Urinary bladder (tissue), 4 donors: Measurements from ENCODE around the gene SIK3. TPM values are rescaled to one million over a fixed set of nuclear protein-coding genes. Genes with fewer than 3 reads are reported as not detected.
"Not testable (repeated sequence)": the region's sequence is repeated elsewhere in the genome, so short reads cannot be mapped to it uniquely, and the experiment has no call there.

Source experiments
- DNase-seq: peaks from one replicate; pipeline ENCODE4 v3.0.0-alpha.2; 2015; ENCODE audit errors: extremely low spot score
- H3K27ac ChIP-seq: one replicate; pipeline ENCODE4 v1.5.1; 2013; ENCODE audit warnings: low read depth, mild to moderate bottlenecking, moderate library complexity
- H3K36me3 ChIP-seq: one replicate; pipeline ENCODE4 v1.6.1; 2013; ENCODE audit warnings: mild to moderate bottlenecking, moderate library complexity; ENCODE audit not compliant: insufficient read depth
- H3K4me1 ChIP-seq: one replicate; pipeline ENCODE4 v1.6.1; 2013; ENCODE audit warnings: mild to moderate bottlenecking, moderate library complexity; ENCODE audit not compliant: insufficient read depth
- H3K4me3 ChIP-seq: one replicate; pipeline ENCODE4 v1.5.1; 2013; ENCODE audit warnings: low read depth, low read length
- WGBS: extraction: QIAGEN DNeasy Blood & Tissue Kit; methylation state at CpG from one replicate; pipeline ENCODE4 v1.1.7; 2013; 5-methylcytosine and 5-hydroxymethylcytosine counted together
- polyA plus RNA-seq: library from polyadenylated mRNA; stranded (reverse); fragments of 200-250 nt; gene quantifications from one replicate; pipeline ENCODE4 v1.2.3, GENCODE V29; 2013
- total RNA-seq: library from RNA; depleted of rRNA; stranded (reverse); fragments of >200 nt; gene quantifications from one replicate; pipeline ENCODE4 v1.2.3, GENCODE V29; 2014
- donor health status: healthy with polysubstance abuse.
- donor health status: healthy.

SIK3 gene
- total and polyA plus RNA-seq, 2 donors = 17.2 to 24.0 TPM

DNA sequence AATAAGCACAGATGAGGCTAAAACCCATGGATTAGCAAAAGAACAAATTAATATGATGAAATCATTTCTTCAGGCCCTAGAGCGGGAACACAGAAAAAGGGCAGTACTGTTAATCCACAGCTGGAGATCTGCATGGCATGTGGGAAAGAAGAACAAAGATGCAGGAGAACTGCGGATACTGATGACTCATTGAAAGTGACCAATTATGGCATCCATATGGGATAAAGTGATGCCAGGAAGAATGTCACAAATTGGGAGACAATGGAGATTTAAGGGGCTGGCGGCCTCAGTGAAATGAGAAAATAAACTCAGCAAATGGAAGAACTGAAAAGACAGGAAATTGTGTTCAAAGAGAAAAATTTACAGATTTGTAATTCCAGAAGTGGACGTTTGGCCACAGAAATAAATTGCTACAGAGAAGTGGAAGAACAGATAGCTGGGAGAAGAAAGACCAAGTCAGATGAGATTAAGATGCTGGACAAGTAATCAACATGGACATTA, 39.4 kb downstream of the SIK3 start:
- whole genome bisulfite sequencing = 58% methylated on average over 4 of the region's 4 CpGs
- no peak overlapping the region for H3K4me3 ChIP-seq
- H3K4me1 ChIP-seq = no peaks in the 10 kb centered on the region
- no peaks in the 10 kb centered on the region for H3K36me3 ChIP-seq
- DNase-seq = no peak
- no peak overlapping the region for H3K27ac ChIP-seq

DNA sequence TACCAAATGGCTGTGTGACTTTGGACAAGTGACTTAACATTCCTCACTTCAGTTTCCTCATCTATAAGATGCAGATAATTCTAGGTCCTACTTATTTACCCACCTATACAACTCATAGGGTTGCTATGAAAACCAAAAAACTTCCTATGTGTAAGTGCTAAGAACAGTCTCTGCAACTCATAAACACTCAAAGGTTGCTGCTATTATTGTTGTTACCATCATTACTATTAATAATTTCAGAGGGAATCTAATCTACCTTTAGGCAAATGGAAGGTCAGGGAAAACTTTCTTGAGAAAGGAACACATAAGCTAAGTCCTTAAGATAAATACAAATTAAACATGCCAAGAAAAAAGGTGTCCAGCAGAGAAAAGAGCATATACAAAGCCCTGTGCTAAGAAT, 40.5 kb downstream of the SIK3 start:
- Histone ChIP-seq H3K27ac (no peak overlapping the region), H3K4me1 (no peaks in the 10 kb centered on the region), H3K36me3 (no peaks in the 10 kb centered on the region), H3K4me3 (no peak overlapping the region)
- DNase-seq = no peak

DNA sequence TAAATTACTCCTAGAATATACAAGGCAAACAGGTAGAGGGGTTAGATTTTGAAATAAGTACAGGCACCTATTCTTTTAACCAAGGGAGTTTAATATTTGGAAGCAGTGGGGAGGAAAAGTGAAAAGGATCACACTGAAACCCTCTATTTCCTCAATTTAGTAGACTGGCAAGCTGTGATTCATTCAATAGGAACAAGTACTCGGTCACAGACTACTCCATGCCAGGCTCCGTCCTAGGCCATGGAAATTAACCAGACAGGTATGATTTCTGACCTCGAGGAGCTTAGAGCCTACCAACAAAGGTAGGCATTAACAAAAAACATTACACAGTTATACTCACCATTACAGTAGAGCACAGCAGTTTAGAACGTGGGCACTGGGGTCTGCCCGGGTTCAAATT, 40.9 kb downstream of the SIK3 start:
- Histone ChIP-seq H3K36me3 (no peaks in the 10 kb centered on the region), H3K4me3 (no peak overlapping the region), H3K4me1 (no peaks in the 10 kb centered on the region), H3K27ac (no peak overlapping the region)
- WGBS = 94% methylated on average over 5 of the region's 5 CpGs
- no peak for DNase-seq

DNA sequence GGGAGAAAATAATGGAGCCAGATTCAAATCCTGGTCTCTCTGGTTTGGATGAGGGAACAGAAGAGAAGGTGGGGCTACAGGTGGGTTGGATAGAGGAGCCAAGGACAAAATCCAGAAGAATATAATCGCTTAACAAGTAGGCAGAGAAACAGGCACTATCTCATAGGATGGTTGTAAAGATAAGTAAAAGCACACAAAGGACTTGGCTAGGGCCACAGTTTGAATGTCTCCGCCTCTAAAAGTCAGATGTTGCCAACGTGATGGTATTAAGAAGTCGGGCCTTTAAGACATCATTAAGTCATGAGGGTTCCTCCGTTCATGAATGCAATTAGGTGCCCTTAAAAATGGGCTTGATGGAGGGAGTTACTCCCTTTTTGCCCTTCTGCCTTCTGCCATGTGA, 42.8 kb downstream of the SIK3 start:
- H3K27ac ChIP-seq = no peak overlapping the region
- no peak for DNase-seq
- no peaks in the 10 kb centered on the region for H3K4me1 ChIP-seq
- 49% methylated on average over 5 of the region's 5 CpGs for WGBS
- no peaks in the 10 kb centered on the region for H3K36me3 ChIP-seq
- no peak overlapping the region for H3K4me3 ChIP-seq

DNA sequence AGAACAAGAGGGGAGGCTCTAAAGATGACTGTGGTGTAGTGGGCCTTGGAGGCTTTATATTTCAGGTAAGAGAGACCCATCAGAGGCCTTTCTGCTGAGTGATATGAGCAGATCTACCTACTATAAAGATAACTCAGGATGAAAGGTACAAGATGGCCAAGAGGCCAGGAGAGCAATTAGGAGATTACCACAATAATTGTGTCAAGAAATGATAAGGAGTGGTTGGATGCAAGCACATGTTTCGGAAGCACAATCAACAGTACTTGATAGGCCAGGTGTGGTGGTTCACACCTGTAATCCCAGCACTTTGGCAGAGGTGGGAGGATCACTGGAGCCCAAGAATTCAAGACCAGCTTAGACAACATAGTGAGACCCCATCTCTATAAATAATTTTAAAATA, 43.8 kb downstream of the SIK3 start:
- 96% methylated on average over 1 of the region's 1 CpG for WGBS
- no peak overlapping the region for H3K27ac ChIP-seq
- no peaks in the 10 kb centered on the region for H3K36me3 ChIP-seq

DNA sequence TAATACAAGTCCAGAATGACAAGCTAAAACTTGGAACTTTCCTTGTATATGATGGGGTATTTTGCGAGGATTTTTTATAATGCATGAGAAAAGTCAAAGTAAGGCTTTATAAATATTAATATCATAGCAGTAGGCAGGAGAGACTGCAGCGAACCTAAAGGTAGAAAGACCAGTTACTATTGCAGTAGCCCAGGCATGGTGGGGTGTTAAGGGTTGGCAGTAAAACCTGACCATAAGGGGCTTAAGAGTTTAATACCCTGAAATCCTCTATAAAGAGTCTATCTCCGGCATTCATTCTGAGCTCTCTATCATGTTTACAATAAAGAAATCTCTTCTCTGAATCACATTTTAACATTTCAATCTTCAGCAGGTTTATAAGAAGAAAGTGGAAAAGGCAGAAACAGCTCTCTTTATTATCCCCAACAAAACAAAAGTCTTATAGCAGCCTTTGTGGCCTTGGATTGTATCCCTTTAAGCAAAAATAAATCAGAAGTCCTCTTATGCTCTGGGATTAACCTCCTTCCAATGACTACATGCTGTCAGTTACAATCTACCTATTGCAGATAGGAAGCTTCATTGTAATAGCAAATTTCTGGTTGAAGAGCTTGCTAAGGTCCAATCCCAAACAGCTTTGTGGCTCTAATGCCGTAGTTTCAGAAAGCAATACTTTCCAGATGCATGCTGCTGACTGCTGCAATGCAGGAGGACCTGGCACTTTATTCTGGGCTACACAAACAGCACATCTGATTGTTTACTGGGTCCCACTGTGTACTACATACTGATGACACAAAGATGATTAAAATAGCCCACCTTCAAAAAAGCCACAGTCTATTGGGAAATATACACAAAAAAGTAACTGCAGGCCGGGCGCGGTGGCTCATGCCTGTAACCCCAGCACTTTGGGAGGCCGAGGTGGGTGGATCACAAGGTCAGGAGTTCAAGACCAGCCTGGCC, 45.8 kb downstream of the SIK3 start:
- Histone ChIP-seq H3K4me1 (no peaks in the 10 kb centered on the region), H3K36me3 (no peaks in the 10 kb centered on the region), H3K27ac (no peak overlapping the region), H3K4me3 (no peak overlapping the region)
- 61% methylated on average over 8 of the region's 8 CpGs for WGBS
- no peak for DNase-seq

More for the DNA sequence above, 43.8 kb downstream of the SIK3 start:
- no peak for DNase-seq
- no peaks in the 10 kb centered on the region for H3K4me1 ChIP-seq
- H3K4me3 ChIP-seq = no peak overlapping the region

DNA sequence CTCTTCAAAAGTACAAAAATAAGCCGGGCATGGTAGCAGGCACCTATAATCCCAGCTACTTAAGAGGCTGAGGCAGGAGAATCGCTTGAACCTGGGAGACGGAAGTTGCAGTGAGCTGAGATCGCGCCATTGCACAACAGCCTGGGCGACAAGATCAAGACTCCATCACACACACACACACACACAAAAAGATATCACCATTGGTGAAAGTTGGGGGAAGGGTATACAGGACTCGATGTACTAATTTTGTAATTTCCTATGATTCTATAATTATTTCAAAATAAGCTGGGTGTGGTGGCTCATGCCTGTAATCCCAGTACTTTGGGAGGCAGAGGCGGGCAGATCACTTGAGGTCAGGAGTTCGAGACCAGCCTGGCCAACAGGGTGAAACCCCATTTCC, 48.1 kb downstream of the SIK3 start:
- H3K27ac ChIP-seq, H3K36me3 ChIP-seq, H3K4me1 ChIP-seq, H3K4me3 ChIP-seq, DNase-seq: not testable (repeated sequence)
- 96% methylated on average over 9 of the region's 9 CpGs for WGBS

DNA sequence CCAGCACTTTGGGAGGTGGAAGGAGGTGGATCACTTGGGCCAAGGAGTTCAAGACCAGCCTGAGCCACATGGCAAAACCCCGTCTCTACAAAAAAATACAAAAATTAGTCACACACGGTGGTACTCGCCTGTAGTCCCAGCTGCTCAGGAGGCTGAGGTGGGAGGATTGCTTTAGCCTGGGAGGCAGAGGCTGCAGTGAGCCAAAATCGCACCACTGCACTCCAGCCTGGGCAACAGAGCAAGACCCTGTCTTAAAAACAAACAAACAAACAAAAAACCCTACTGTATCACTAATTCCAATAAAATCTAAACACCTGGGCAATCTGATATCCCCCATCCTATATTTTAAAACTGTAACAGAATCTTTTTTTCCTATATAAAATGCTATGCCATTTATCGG, 51.6 kb downstream of the SIK3 start:
- not testable (repeated sequence) for H3K27ac ChIP-seq, H3K36me3 ChIP-seq, H3K4me3 ChIP-seq, DNase-seq, H3K4me1 ChIP-seq
- 95% methylated on average over 5 of the region's 5 CpGs for WGBS

DNA sequence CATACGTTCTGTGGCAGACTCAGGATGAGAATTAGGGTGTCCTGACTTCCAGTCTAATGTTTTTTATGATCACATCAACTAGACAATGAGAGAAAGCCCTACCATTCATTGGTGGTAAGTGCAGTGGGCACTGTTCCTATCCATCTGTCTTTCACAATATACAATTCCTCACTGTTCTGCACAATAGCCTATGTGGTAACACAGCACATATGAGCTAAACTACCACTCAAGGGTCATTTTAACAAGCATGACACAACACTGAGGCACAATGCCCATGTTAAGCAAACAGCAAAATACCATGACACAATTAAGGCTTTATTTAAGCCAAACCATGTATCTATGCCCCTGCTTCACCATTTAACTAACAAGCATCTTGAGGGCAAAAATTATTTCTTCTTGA, 52.3 kb downstream of the SIK3 start:
- no peak for DNase-seq
- no peak overlapping the region for H3K4me3 ChIP-seq
- H3K27ac ChIP-seq = no peak overlapping the region
- peaks cover 2% of the 10 kb centered on the region for H3K4me1 ChIP-seq
- no peaks in the 10 kb centered on the region for H3K36me3 ChIP-seq
- 92% methylated on average over 1 of the region's 1 CpG for WGBS

DNA sequence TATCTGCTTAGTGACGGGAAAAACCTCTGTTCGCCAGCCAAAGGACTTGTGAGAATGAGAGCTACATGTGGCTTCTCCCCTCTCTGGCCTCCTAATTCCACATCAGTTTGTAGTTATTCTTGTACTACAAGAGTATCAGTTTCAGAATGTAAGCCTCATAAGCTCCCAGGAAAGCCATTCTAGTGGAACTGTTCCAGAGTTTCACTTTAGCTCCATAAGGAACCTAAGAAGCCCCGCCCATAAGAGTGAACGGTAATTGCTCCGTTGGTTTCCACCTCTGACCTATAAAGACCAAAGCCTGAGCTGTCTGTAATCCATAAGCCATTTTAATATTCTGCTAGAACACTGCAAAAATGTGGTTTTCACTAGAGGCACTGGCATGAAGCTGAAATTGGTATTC, 53.0 kb downstream of the SIK3 start:
- WGBS = 37% methylated on average over 5 of the region's 5 CpGs
- Histone ChIP-seq H3K36me3 (no peaks in the 10 kb centered on the region), H3K4me1 (peaks cover 2% of the 10 kb centered on the region), H3K27ac (no peak overlapping the region), H3K4me3 (no peak overlapping the region)
- DNase-seq = no peak

DNA sequence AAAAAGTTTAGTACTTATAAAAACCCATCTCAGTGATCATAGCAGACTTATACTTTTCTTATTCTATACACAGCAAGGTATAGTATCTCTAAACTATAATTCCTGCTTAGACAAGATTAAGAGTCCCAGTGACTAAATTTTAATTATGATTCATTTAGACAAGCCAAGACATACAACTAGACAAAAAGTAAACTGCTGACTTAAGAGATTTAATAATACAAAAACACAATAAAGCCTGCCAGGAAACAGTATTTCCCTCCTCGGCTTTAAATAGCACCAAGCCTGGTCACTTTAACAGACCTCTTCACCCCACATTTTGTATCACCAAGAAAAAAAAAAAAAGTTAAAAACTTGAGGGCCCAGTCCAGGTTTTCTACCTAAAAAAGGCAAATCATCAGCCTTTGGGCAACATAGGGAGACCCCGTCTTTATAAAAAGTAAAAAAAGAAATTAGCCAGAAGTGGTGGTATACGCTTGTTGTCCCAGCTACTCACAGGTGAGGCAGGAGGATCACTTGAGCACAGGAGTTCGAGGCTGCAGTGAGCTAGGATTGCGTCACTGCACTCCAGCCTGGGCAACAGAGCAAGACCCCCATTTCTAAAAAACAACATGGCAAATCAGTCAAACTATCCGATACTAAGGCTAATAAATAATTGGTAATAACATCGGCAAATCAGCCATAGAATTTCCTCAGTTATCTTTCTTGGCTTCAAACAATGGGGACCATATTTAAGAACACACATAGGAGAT, 53.8 kb downstream of the SIK3 start:
- Histone ChIP-seq H3K4me1 (peaks cover 2% of the 10 kb centered on the region), H3K27ac (no peak overlapping the region), H3K4me3 (no peak overlapping the region), H3K36me3 (no peaks in the 10 kb centered on the region)
- 81% methylated on average over 7 of the region's 7 CpGs for WGBS
- no peak for DNase-seq

DNA sequence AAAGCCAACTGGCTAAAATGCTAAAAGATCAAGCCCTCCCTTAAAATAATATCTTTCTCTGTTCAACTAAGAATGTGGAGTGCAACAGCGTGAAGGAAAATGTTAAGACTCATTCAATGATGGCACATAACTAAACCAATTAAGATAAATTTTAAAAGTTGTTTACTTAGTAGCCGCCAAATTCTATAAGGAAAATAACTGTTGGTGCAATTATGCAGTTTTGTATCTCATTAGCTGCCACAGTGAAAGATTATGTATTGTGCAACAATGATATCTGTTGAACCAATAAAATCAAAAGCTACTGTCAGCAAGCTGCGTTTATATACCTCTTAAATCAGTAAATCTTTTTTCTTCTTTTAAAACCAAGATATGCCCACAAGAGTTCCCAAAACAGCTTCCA, 55.5 kb downstream of the SIK3 start:
- H3K27ac ChIP-seq = no peak overlapping the region
- DNase-seq = no peak
- H3K4me3 ChIP-seq = no peak overlapping the region
- H3K36me3 ChIP-seq = no peaks in the 10 kb centered on the region
- peaks cover 3% of the 10 kb centered on the region for H3K4me1 ChIP-seq
- 85% methylated on average over 3 of the region's 3 CpGs for WGBS

DNA sequence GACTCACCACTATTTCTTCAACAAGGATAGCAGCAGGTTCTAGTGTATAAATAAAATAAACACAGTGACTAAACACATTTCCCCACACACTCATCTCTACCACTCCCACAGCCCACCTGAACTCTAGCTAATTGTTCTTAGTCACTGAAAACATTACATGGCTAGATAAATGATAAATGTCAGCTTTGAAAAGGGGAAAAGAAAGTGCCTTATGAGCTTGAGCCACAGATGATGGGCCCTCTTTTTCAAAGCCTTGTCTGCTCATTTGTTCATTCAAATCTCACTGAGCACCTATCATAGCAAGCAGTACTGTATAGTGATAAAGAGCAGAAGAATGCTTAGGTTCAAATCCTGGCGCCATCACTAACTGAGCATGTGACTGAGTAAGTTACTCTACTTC, 58.3 kb downstream of the SIK3 start:
- DNase-seq = no peak
- WGBS = 99% methylated on average over 1 of the region's 1 CpG
- H3K4me1 ChIP-seq = peaks cover 3% of the 10 kb centered on the region
- H3K27ac ChIP-seq = no peak overlapping the region
- no peak overlapping the region for H3K4me3 ChIP-seq
- no peaks in the 10 kb centered on the region for H3K36me3 ChIP-seq

DNA sequence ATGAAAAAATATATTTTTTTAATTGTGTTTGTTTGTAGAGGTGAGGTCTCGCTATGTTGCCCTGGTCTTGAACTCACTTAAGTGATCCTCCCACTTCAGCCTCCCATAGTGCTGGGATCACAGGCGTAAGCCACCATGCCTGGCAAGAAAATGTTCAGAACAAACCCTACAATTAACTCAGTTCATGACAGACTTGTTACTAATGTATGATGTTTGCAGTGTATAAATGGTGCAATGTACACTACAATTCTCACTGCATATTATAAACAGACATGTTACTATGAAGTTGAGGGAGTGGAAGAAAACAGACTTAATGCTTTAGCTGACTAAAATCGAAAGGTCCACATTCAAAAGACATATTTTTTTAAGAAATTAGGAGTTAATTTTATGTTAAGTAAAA, 59.0 kb downstream of the SIK3 start:
- no peak overlapping the region for H3K27ac ChIP-seq

More for the DNA sequence above, 59.0 kb downstream of the SIK3 start:
- Histone ChIP-seq H3K36me3 (no peaks in the 10 kb centered on the region), H3K4me3 (no peak overlapping the region), H3K4me1 (peaks cover 3% of the 10 kb centered on the region)
- WGBS = 95% methylated on average over 3 of the region's 3 CpGs
- DNase-seq = no peak
